Ishikawa (cell line): Measurements from ENCODE around the gene ZNF674.

Source experiments
- CEBPB ChIP-seq: IDR thresholded peaks from 2 replicates; pipeline ENCODE4 v1.6.1; 2012
- CREB1 ChIP-seq: IDR thresholded peaks from 2 replicates; pipeline ENCODE4 v1.6.1; 2012; ENCODE audit warnings: low read depth
- EGR1 ChIP-seq: IDR thresholded peaks from 2 replicates; pipeline ENCODE4 v1.6.1; 2012
- EP300 ChIP-seq: IDR thresholded peaks from 2 replicates; pipeline ENCODE4 v1.6.1; 2012; ENCODE audit warnings: borderline replicate concordance
- FOXM1 ChIP-seq: IDR thresholded peaks from 2 replicates; pipeline ENCODE4 v1.6.1; 2012; ENCODE audit warnings: low read depth, borderline replicate concordance
- NFIC ChIP-seq: IDR thresholded peaks from 2 replicates; pipeline ENCODE4 v1.6.1; 2012
- RAD21 ChIP-seq: IDR thresholded peaks from 2 replicates; pipeline ENCODE4 v1.6.1; 2012; ENCODE audit warnings: low read depth
- REST ChIP-seq: IDR thresholded peaks from 2 replicates; pipeline ENCODE4 v1.6.1; 2012; ENCODE audit warnings: low read depth, mild to moderate bottlenecking
- TAF1 ChIP-seq: IDR thresholded peaks from 2 replicates; pipeline ENCODE4 v1.6.1; 2012; ENCODE audit warnings: low read depth, mild to moderate bottlenecking
- TCF12 ChIP-seq: IDR thresholded peaks from 2 replicates; pipeline ENCODE4 v1.6.1; 2012; ENCODE audit warnings: low read depth
- TEAD4 ChIP-seq: IDR thresholded peaks from 2 replicates; pipeline ENCODE4 v1.6.1; 2012
- USF1 ChIP-seq: IDR thresholded peaks from 2 replicates; pipeline ENCODE4 v1.6.1; 2012
- YY1 ChIP-seq: IDR thresholded peaks from 2 replicates; pipeline ENCODE4 v1.6.1; 2012; ENCODE audit warnings: low read depth
- ZBTB7A ChIP-seq: IDR thresholded peaks from 2 replicates; pipeline ENCODE4 v1.6.1; 2012; ENCODE audit warnings: low read depth
- TF ChIP-seq, protein P1 (sequence below): IDR thresholded peaks from 2 replicates; pipeline ENCODE4 v1.6.1; 2012

Gene ZNF674

DNA sequence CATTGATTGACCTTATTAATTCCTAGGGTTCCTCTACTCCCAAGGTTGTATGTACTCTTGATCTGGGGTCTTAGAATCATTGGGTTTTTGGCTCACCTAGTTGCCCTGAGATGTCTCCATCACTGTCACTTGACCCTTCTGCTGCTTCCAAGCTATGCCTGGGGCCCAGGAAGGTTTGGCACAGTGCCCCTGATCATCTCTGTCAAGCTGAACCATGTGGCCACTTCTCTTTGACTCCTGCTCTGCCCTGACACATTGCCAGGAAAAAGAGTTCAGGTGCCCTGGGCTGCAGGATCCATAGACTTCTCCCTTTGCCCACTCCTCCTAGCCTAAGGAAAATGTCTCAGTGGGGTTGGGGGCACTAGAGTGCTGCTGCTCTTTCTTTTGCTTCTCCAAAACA, 24.4 kb upstream of the ZNF674 start:
- TF ChIP-seq ZBTB7A (no peak), NFIC (no peak), TCF12 (no peak), RAD21 (no peak), TEAD4 (no peak), EP300 (no peak), REST (no peak), CEBPB (no peak), USF1 (no peak), EGR1 (no peak)
- TF ChIP-seq, protein P1, sequence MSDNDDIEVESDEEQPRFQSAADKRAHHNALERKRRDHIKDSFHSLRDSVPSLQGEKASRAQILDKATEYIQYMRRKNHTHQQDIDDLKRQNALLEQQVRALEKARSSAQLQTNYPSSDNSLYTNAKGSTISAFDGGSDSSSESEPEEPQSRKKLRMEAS = no peak

- TF ChIP-seq NFIC (no peak), ZBTB7A (no peak), USF1 (no peak), EGR1 (no peak), YY1 (no peak), CEBPB (no peak), CREB1 (no peak), TCF12 (no peak), REST (no peak), TEAD4 (no peak), TAF1 (no peak), EP300 (no peak), FOXM1 (no peak), RAD21 (no peak)
- TF ChIP-seq, protein P1 = no peak
These were observed 22.2 kb upstream of the ZNF674 start for GRCh38 chrX:46567388-46567787.

- TF ChIP-seq REST (no peak), NFIC (no peak), FOXM1 (no peak), CREB1 (no peak), ZBTB7A (no peak), TCF12 (no peak), CEBPB (no peak), RAD21 (no peak), TAF1 (no peak), USF1 (no peak), EGR1 (no peak), TEAD4 (no peak), YY1 (no peak), EP300 (no peak)
- TF ChIP-seq, protein P1 = no peak
These were observed 16.8 kb upstream of the ZNF674 start for GRCh38 chrX:46561824-46562657.
